Activated T-helper 1 cell treated with anti-CD3 and anti-CD28 coated beads, Interleukin-12 subunit alpha, Interleukin-12 subunit beta, Interleukin-2, Interleukin-4 antibody, amounts not matched to agents 30 ng/mL and 10 ng/mL and 1 ng/mL, durations not matched to agents 14 hours and 24 hours and 36 hours (primary cell): ENCODE results near the gene MAP1LC3A. TPM values are rescaled to one million over a fixed set of nuclear protein-coding genes. Genes with fewer than 3 reads are reported as not detected.

Experiments used
- DNase-seq: peaks from one replicate; pipeline ENCODE4 v3.0.0; 2021; ENCODE audit warnings: low spot score
- H3K27ac Mint-ChIP-seq: one replicate; pipeline ENCODE4 v1.8.0; 2021; ENCODE audit warnings: mild to moderate bottlenecking, mixed read lengths
- H3K27me3 Mint-ChIP-seq: one replicate; pipeline ENCODE4 v1.8.0; 2022; ENCODE audit warnings: mild to moderate bottlenecking, moderate library complexity, mixed read lengths; ENCODE audit not compliant: insufficient read depth
- H3K36me3 Mint-ChIP-seq: one replicate; pipeline ENCODE4 v1.8.0; 2021; ENCODE audit warnings: low read depth, mixed read lengths
- H3K4me1 Mint-ChIP-seq: one replicate; pipeline ENCODE4 v1.8.0; 2021; ENCODE audit warnings: low read depth, mixed read lengths
- H3K4me3 Mint-ChIP-seq: one replicate; pipeline ENCODE4 v1.8.0; 2021; ENCODE audit warnings: mild to moderate bottlenecking, moderate library complexity, mixed read lengths
- H3K9me3 Mint-ChIP-seq: one replicate; pipeline ENCODE4 v1.8.0; 2021; ENCODE audit warnings: mixed read lengths
- intact Hi-C: fragments of 100-400 bp; cut with micrococcal nuclease; formaldehyde crosslinking; loops from one replicate; pipeline ENCODE4 v1.15.1; 2024
- total RNA-seq: library from RNA; stranded (reverse); gene quantifications from 2 replicates; pipeline ENCODE4 v1.2.3, GENCODE V29; 2022

MAP1LC3A gene
- total RNA-seq, 1 donor from 2014 or later = 6.1 TPM

DNA sequence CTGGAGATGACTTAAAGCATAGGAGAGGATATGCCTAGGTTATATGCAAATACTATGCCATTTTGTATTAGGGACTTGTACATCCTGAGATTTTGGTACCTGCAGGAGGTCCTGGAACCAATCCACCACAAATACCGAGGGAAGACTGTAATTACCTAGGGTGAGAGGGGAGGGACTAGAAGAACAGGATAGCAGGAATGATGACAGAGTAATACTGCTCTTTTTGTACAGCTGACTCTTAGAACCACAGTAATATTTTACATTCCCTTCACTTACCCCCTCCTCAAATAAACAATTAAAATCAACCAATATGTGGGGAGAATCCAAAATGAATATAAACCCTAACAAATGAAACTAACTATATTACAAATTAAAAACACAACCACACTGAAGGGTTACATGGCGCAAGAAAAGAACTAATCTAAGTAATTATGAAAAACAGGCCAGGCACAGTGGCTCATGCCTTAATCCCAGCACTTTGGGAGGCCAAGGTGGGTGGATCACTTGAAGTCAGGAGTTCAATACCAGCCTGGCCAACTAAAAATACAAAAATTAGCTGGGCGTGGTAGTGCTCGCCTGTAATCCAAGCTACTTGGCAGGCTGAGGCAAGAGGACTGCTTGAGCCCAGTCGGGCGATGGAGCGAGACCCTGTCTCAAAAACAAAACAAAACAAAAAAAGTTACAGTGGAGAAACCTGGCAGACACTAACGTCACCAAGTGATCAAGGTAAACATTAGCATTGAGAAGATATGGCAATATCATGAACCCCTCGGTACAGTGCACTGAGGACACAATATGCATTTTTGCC lies 37.1 kb downstream of the MAP1LC3A start:
- Mint-ChIP-seq H3K9me3 (no peaks in the 10 kb centered on the region), H3K4me1 (no peaks in the 10 kb centered on the region), H3K27me3 (no peaks in the 10 kb centered on the region), H3K4me3 (no peak overlapping the region), H3K27ac (no peak overlapping the region), H3K36me3 (peaks cover 2% of the 10 kb centered on the region)
- no peak for DNase-seq
- intact Hi-C loops = no loop called here

DNA sequence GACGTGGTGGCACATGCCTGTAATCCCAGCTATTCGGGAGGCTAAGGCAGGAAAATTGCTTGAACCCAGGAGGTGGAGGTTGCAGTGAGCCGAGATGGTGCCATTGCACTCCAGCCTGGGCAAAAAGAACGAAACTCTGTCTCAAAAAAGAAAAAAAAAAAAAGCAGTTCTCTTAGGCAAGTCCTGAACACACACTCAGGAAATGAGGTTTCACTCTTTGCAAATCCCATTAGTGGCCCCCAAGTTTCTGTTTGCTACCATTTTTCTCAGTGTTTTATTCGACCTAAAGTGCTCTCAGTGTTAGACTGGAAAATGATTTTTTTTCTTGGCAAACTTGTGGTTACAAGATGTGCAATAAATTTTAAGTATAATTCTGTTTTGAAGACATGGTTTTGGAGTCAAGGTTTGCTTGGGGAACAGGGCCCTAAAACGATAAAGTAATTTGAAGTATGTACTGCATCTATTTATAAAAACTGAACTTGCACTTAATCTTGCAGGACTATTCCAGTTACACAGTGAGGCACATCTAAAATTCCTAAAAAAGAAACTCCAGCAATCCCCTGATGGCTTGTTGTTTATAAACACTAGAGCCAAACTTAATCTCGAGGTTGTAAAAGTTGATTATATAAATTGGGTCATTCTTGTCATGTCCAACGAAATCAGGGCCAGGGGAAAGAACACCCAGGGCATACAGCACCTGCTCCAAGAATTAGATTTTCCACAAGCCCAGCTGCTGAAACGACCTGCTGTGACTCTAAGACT lies 42.6 kb downstream of the MAP1LC3A start:
- no peaks in the 10 kb centered on the region for H3K27me3 Mint-ChIP-seq
- no peaks in the 10 kb centered on the region for H3K4me1 Mint-ChIP-seq
- H3K9me3 Mint-ChIP-seq = no peaks in the 10 kb centered on the region
- no peak overlapping the region for H3K27ac Mint-ChIP-seq
- no peaks in the 10 kb centered on the region for H3K36me3 Mint-ChIP-seq
- H3K4me3 Mint-ChIP-seq = no peak overlapping the region
- intact Hi-C loops = no loop called here
- no peak for DNase-seq

DNA sequence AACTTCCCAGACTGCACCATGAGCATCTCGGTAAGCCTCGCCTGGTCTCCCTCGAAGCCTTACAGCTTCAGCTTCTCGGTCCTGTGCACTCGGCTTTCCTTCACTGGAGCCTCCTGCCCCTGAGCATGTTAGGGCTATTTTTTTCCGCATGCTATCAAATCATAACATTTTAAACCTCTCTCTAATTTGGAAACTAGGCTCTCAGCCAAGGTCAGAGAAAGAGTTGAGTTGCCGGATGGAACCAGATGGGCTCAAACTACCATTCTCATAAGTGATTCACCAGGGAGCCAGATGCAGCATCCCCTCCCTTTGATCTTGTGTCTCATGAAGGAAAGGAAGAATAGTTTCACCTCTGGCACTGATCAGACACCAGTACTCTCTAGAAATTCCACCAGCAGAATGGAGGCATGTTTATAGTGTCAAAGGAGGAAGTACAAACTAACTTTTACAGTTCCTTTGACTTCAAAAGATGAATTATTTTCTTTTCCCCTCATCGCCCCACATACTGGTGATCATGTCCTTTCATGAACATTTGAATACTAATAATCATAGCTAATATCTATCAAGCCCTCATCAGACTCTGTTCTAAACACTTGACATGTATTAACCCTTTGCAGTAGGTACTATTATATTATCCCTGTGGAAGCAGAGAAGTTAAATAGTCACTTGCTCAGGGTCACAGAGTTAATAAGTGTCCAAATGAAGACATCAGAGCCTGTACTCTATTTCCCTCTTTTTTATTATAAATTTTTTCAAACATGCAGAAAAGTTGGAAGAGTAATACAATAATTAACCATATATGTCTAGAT lies 46.7 kb downstream of the MAP1LC3A start:
- intact Hi-C loops = no loop called here
- peaks cover 8% of the 10 kb centered on the region for H3K4me1 Mint-ChIP-seq
- no peaks in the 10 kb centered on the region for H3K9me3 Mint-ChIP-seq
- no peak overlapping the region for H3K4me3 Mint-ChIP-seq
- H3K36me3 Mint-ChIP-seq = peaks cover 3% of the 10 kb centered on the region
- H3K27ac Mint-ChIP-seq = no peak overlapping the region
- H3K27me3 Mint-ChIP-seq = no peaks in the 10 kb centered on the region
- no peak for DNase-seq

DNA sequence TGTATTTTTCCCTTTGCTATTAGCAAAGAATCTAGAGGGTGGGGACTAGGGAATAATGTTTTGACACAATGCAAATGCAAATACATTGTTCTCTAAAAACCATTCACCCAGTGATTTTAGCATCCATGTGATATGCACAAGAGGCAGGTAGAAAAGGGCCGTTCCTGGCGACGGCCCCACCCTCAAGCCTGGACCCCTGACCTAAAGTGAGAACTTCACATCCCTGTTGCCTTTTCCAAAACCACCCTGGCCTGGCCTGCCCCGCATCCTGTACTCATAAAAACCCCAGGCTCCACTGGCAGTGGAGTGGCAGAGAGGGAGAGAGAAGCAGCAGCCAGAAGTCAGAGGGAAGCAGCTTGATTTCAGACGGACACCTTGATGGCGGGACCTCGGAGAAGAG lies 48.5 kb downstream of the MAP1LC3A start:
- peaks cover 8% of the 10 kb centered on the region for H3K4me1 Mint-ChIP-seq
- H3K27ac Mint-ChIP-seq = no peak overlapping the region
- no peaks in the 10 kb centered on the region for H3K27me3 Mint-ChIP-seq
- DNase-seq = no peak
- peaks cover 2% of the 10 kb centered on the region for H3K9me3 Mint-ChIP-seq
- intact Hi-C loops = no loop called here
- H3K36me3 Mint-ChIP-seq = peaks cover 8% of the 10 kb centered on the region
- no peak overlapping the region for H3K4me3 Mint-ChIP-seq

Other genes with a start within 250 kb of the MAP1LC3A start
- gene ITCH, start 195.4 kb upstream of the MAP1LC3A start, total RNA-seq = 55.6 and 66.4 TPM in 2 replicates
- 92.0 and 104 TPM in 2 replicates for gene DYNLRB1, start 42.3 kb upstream of the MAP1LC3A start, total RNA-seq
- gene PIGU, start 118.4 kb downstream of the MAP1LC3A start, total RNA-seq = 24.8 and 25.9 TPM in 2 replicates
- gene TP53INP2, start 145.6 kb downstream of the MAP1LC3A start, total RNA-seq = 3.2 and 3.5 TPM in 2 replicates